HG03097 (cell line): Measurements from ENCODE around the gene LIPC.

Experiments used
- ATAC-seq: cut with Tn5 transposase; IDR thresholded peaks from one replicate; pipeline ENCODE4 v1.9.1; 2021; ENCODE audit not compliant: unreplicated experiment, low FRiP score

Gene LIPC

GRCh38 chr15:58490888-58491473, 59.2 kb downstream of the LIPC start:
- no peak for ATAC-seq

GRCh38 chr15:58491499-58492202, 59.9 kb downstream of the LIPC start:
- ATAC-seq = no peak

DNA sequence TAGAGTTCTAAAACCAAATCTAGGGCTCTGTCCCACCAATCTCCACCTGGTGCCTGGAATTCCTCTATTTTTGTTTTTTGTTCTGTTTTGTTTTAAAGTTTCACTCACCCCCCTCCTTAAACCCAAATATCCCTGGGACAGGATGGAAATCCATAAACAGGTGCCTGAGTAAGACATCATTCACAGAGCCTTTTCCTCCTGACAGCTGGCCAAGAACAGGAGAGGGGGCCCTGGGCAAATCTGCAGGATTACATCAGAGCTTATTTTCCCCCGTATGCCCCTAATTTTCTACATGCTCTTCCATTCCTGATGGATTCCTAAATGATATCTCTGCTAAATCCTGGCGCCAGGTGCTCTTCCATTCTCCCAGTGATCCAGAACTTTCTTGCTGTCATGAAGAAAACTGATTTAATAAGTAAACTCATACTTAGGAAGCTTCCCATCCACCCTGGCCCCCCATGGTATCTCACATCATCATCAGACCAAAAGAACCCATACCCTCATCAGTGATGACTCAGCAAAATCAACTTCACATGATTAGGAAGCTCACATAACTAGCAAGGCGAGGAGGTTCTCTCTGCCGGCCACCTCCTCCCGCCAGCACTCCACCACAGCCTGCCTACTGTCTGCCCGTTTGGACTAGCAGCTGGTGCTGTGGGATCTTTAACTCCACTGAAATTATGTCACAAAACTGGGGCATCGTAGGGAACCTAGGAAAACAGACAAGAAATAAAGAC, 61.0 kb downstream of the LIPC start:
- ATAC-seq = no peak

DNA sequence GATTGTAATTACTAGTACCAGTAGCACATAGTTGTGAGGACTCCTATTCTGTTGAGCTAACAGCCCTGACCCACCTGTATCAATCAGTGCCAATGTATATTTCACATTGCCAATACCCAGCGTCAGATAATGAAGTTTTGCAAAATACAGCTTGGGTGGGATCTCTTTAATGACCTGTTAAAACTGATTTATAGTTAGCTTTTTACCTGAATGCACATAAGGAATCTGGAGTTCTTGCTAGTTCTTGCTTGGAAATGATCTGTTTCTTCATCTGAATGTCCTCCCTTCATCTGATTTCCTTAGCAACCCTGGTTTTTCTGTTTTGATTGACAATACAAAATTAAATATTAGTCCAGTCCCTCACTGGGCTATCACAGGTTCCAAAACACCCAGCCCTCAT, 62.8 kb downstream of the LIPC start:
- no peak for ATAC-seq

DNA sequence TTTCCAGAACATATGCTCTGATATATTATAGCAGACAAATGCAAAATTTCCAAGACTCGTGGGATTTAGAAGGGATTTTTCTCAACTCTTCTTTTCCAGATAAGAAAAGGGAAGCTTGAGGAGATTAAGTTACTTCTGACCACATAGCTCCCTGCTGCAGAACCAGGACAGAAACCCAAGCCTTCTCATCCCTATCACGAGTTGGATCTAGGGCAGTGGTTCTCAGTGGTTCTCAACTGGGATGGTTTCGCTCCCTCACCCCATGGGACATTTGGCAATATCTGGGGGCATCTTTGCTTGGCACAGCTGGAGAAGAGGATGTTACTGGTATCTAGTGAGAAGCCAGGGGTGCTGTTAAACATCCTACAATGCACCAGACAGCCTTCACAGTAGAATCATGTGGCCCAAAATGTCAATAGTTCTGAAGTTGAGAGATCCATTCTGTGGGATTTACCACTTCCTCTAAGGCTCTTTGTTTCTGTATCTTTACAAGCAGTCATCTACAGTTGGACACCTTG, 64.2 kb downstream of the LIPC start:
- no peak for ATAC-seq

DNA sequence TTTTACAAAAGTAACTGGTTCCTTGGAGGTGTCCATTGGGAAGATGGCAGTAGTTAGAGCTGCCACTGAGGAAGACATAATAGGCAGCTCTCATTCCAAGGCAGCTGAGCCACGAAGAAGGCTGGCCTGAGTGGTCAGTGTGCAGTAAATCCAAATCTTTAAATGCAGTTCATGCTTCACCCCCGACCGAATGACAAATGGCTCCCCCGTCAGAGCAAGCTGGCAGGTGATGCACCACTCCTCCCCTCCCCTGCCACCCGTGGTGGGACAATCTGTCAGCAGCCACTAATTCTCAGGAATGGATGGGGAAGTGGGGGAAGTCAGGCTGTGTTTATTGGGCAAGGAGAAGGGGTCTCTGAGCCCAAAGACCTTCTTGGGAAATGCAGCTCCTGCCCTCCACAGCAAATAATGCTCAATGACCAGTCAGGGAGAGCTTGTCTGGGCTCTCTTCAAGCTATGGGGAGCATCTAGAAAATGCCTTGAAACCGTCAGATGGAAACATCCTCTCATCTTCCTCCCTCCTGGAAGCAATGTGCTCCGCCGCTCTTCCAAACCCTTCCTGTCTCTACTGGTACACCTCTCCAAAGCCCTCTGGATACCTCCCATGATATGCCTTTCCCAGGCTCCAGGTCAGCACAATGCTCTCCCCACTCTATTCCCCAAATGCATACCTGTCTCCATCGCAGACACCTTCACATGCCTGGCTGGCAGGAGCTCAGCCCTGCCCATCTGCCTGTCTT, 65.4 kb downstream of the LIPC start:
- ATAC-seq = no peak

GRCh38 chr15:58498821-58499580, 67.2 kb downstream of the LIPC start:
- ATAC-seq = no peak

DNA sequence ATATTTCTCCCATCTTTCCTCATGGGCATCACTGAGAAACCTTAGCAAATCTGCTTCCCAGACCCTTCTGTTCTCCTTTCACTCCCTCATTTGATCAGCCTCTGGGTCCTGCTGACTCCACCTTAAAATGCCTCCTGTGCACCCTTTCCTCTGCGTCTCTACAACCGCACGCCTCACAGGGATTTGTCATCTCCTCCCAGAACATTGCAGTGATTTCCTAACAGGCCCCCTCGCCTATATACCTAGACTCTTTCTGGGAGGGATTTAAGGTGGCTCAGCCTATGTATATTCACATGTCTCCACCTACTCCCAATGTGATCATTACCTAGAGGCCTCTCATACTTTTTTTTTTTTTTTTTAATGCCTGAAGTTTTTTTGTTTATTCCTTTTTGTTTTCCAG, 69.2 kb downstream of the LIPC start:
- no peak for ATAC-seq

GRCh38 chr15:58501636-58502188, 69.9 kb downstream of the LIPC start:
- ATAC-seq = no peak

GRCh38 chr15:58503139-58504027, 71.6 kb downstream of the LIPC start:
- ATAC-seq = no peak

GRCh38 chr15:58504674-58505234, 73.0 kb downstream of the LIPC start:
- ATAC-seq = no peak

DNA sequence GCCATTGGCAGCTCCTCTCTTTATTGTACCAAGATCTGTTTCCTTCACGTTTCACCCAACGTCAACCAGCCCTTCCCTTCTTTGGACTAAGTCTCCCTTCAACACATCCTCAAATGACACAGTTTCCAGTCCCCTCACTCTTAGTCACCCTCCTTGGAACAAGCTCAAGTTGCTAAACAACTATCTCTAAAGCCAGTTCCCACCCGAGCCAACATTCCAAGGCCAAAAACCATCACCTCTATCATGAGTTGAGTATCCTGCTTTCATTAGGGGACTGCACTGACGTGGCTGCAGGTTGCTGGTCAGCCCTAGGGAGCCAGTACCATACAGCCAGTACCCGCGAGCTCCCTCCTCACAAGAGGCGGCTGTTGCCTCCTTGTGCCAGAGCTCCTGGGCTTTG, 73.8 kb downstream of the LIPC start:
- no peak for ATAC-seq

GRCh38 chr15:58506064-58506490, 74.3 kb downstream of the LIPC start:
- no peak for ATAC-seq

DNA sequence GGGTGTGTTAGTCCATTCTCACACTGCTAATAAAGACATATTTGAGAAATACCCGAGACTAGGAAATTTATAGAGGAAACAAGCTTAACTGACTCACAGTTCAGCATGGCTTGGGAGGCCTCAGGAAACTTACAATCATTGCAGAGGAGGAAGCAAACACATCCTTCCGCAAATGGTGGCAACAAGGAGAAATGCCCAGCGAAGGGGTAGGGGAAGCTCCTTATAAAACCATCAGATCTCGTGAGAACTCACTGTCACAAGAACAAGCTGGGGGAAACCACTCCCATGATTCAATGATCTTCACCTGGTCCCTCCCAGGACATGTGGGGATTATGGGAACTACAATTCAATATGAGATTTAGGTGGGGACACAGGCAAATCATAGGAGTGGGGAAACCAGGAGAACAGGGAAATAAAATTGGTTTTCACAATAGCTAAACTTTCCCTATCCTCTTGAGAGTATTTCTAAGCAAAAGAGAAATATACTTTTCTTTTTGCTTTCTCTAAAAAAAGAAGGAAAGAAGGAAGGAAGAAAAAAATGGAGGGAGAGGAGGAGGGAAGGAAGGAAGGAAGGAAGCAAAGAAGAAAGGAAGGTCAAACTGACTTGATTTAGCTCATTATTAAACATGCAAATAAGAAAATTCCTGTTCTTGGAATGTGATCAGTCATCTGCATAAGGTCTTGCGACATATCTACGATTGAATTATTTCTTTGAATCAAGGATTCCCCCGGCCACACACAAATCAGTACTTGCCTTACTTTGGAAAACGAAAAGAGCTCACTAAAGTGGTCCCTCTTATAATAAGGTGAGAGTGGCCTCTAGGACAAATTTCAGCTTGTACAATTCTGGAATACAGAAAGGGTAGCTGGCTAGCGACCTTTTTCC, 75.2 kb downstream of the LIPC start:
- no peak for ATAC-seq

GRCh38 chr15:58509556-58509955, 77.8 kb downstream of the LIPC start:
- ATAC-seq = no peak

GRCh38 chr15:58510715-58511598, 79.2 kb downstream of the LIPC start:
- no peak for ATAC-seq

DNA sequence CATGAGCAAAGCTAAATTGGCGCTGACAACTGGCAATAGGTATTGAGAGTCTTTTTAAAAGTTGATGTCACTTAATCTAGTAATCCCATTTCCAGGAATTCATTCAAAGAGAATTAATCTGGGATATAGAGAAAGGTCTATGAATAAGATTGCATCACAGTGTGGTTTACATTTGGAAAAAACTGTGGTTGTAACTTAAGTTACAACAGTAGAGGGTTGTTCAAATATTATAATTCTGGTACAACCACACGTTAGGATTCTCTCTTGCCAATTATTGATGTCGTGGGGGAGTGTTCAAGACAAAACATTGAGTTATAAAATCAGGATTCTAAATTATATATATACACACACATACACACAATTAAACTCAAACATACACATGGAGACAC, 79.8 kb downstream of the LIPC start:
- ATAC-seq = no peak
